MG63 (cell line): ENCODE measurements around the gene KRTAP3-1. TPM values are rescaled to one million over a fixed set of nuclear protein-coding genes. Genes with fewer than 3 reads are reported as not detected.

Experiments used
- DNase-seq: peaks from one replicate; pipeline ENCODE4 v3.0.0-alpha.2; 2020
- H3K27me3 ChIP-seq: fragments of 250-450 bp; sonication (Bioruptor Pico); 2 replicates; pipeline ENCODE4 v1.5.1; 2020; ENCODE audit warnings: mild to moderate bottlenecking, moderate library complexity
- H3K36me3 ChIP-seq: fragments of 250-450 bp; sonication (Bioruptor Pico); 2 replicates; pipeline ENCODE4 v1.5.1; 2020; ENCODE audit warnings: mild to moderate bottlenecking, moderate library complexity
- H3K4me3 ChIP-seq: fragments of 250-450 bp; sonication (Bioruptor Pico); 2 replicates; pipeline ENCODE4 v1.5.1; 2020; ENCODE audit warnings: mild to moderate bottlenecking, moderate library complexity
- H3K9me3 ChIP-seq: fragments of 250-450 bp; sonication (Bioruptor Pico); 2 replicates; pipeline ENCODE4 v1.5.1; 2020; ENCODE audit warnings: mild to moderate bottlenecking, moderate library complexity
- total RNA-seq: library from RNA; depleted of rRNA; stranded (reverse); fragments of >200 nt; shearing (Covaris generic); gene quantifications from 2 replicates; pipeline ENCODE4 v1.2.3, GENCODE V29; 2014; ENCODE audit warnings: low replicate concordance

Gene KRTAP3-1
- total RNA-seq, 1 experiment from 2014 or later = not detected

DNA sequence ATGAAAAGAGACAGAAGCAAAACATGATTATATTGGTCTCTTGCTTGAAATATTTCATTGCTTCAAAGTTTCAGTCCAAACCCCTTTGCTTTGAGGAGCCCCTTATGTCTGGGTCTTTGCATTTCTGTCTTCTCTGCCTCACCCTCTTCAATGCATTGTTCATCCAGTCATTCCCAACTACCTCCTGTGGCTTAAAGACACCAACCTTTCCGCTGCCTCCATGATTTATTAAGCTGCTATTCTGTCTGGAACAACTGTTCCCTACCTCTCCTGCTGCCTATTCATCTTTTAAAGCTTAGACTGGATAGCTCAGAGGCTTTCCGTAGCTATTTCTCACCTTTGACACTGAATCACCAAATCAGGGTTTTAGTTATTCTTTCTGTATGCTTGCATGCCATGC, 11.6 kb downstream of the KRTAP3-1 start:
- H3K36me3 ChIP-seq = no peaks in the 10 kb centered on the region
- no peaks in the 10 kb centered on the region for H3K9me3 ChIP-seq
- no peak overlapping the region for H3K4me3 ChIP-seq
- DNase-seq = no peak
- no peaks in the 10 kb centered on the region for H3K27me3 ChIP-seq

DNA sequence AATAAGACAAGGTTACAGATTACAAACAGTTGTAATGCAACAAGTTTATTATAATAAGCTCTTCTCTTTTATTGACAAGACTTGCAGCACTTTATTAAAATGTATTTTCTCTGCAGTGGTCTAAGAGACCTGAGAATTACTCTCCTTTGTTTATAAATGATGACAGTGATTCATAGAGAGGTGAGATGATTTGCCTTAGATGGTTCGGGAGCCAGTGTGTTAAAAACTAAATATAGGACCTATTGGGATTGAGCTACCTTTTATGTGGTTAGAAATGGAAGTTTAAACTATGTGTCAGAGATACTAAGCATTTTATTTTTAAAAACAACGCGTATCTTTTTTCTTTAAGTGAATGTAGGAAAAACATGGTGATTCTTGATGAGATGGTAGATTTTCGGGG, 12.1 kb downstream of the KRTAP3-1 start:
- DNase-seq = no peak
- H3K4me3 ChIP-seq = no peak overlapping the region
- no peaks in the 10 kb centered on the region for H3K9me3 ChIP-seq
- H3K27me3 ChIP-seq = no peaks in the 10 kb centered on the region
- H3K36me3 ChIP-seq = no peaks in the 10 kb centered on the region

DNA sequence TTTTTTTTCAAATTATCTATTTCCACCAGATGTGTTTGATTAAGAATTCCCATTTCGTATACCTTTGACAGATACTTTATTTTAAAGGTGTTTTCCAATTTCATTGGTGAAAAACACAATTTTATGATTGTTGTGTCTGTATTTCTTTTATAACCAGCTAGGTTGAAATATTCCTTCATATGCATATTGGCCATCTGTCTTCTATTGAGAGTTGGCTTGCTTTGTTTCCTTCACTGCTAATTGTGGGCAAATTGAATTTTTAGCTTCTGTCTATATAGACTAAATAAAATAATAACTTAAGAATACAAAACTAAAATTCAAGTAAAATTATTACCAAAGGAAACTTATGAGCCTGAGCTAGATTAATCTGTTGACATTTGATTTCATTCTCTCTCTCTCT, 13.8 kb downstream of the KRTAP3-1 start:
- Histone ChIP-seq H3K9me3 (no peaks in the 10 kb centered on the region; the same call in 1 of the 2 replicates), H3K27me3 (no peaks in the 10 kb centered on the region), H3K4me3 (no peak overlapping the region), H3K36me3 (no peaks in the 10 kb centered on the region)
- no peak for DNase-seq

DNA sequence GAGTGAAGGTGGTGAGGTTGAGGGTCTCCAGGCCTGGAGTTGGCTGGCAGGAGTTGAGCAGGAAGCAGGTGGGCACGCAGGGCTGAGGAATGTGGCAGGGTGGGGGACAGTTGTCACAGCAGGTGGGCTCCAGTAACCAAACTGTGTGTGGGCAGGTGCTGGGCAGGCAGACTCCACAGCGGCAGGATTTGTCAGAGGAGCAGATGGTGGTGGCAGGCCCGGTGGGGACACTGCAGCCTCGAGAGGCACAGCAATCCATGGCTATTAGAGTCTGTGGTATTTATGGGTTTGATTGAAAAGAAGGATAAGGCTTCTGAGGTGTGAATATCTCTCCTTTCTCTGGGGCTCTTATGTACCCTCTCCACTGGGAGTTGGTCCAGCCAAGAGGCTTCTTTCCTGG, 15.1 kb downstream of the KRTAP3-1 start, which contains the start of gene KRTAP3-3:
KRTAP3-3 (minus strand) TSS at position 326 of the 400 bp plus-strand sequence; CDS start at position 259, 67 bp downstream.
- H3K27me3 ChIP-seq = no peaks in the 10 kb centered on the region
- no peak for DNase-seq
- no peaks in the 10 kb centered on the region; the same call in 1 of the 2 replicates for H3K9me3 ChIP-seq
- H3K36me3 ChIP-seq = no peaks in the 10 kb centered on the region
- no peak within 1 kb of the TSS for H3K4me3 ChIP-seq

DNA sequence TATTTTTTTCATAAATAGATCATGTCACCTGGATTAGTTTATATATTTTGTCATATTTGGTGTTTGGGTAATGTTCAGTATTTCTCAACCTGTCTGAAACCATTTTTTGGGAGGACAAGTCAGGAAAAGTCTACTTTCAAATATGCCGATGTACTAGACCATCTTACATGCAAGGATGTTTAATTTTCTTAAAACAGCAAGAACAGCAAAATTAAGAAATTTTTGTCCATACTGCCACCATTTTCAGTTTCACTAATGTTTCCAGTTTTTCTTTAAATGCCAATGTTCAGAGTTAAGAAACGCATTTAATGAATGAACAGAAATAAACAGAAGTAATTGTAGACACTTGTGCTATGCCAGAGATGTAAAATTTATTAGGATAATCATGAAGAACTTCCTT, 15.8 kb downstream of the KRTAP3-1 start:
- Histone ChIP-seq H3K36me3 (no peaks in the 10 kb centered on the region), H3K27me3 (no peaks in the 10 kb centered on the region), H3K4me3 (no peak overlapping the region), H3K9me3 (no peaks in the 10 kb centered on the region; the same call in 1 of the 2 replicates)
- no peak for DNase-seq

DNA sequence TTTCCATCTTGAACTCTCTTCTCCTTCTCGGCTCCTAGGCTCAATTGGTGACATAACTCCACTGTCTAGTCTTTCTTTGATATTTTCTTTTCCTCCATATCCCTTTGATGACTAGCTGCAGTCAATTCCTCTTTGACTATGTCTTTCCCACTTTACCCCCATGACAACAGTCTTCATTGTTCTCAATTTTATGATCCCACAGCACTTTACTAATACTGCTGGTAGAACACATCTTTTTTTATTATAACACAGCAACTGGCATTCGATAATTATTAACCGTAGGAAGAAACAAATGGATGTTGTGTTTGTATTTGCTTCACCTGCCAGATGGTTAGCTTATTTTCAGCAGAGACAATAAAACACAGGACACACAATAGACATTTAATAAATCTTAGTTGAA, 16.3 kb downstream of the KRTAP3-1 start:
- DNase-seq = no peak
- H3K27me3 ChIP-seq = no peaks in the 10 kb centered on the region
- H3K36me3 ChIP-seq = no peaks in the 10 kb centered on the region
- H3K4me3 ChIP-seq = no peak overlapping the region
- H3K9me3 ChIP-seq = no peaks in the 10 kb centered on the region; the same call in 1 of the 2 replicates

DNA sequence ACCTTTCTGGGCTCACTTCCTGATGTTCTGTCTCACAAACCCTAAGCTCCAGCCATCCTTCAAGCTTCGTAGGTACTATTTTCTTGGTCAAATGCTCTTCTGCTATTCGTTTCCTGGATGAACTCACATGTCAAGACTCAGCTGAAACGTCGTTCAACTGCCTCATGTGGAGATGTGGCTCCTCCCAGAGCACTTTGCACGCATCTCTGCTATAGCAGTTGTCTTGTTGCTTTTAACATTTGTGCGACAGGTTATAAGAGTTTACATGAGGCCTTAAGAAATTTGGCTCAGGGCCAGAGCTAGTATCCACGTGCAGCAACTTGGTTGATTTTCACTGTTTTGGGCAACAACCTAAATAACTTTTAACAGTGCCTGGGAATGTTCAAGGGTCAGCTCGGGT, 22.0 kb downstream of the KRTAP3-1 start:
- no peak for DNase-seq
- Histone ChIP-seq H3K27me3 (no peaks in the 10 kb centered on the region), H3K4me3 (no peak overlapping the region), H3K9me3 (no peaks in the 10 kb centered on the region; the same call in 1 of the 2 replicates), H3K36me3 (no peaks in the 10 kb centered on the region)

DNA sequence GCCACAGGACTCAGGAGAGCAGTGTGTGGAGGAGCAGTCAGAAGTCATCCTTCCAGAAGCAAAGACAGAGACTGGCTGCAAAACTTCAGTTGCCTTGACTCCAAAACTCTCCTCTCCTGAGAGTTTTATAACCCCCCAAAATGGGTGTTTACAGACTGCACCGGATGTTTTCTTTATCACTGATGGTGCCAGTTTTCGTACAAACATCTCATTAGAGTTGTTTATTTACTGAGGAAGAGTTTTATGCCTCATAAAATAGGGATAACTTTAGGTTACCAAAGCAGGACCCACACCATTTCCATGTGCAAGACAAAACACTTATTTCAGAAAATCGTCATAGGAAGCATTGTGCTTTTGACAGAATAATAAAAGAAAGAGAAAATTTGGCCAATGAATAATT, 24.7 kb downstream of the KRTAP3-1 start, which contains the start of gene KRT40:
KRT40 (minus strand) TSS at position 101 of the 400 bp plus-strand sequence; CDS start at position 48, 53 bp downstream.
- no peak for DNase-seq
- no peaks in the 10 kb centered on the region for H3K36me3 ChIP-seq
- no peaks in the 10 kb centered on the region for H3K9me3 ChIP-seq
- H3K27me3 ChIP-seq = no peaks in the 10 kb centered on the region
- H3K4me3 ChIP-seq = no peak within 1 kb of the TSS

DNA sequence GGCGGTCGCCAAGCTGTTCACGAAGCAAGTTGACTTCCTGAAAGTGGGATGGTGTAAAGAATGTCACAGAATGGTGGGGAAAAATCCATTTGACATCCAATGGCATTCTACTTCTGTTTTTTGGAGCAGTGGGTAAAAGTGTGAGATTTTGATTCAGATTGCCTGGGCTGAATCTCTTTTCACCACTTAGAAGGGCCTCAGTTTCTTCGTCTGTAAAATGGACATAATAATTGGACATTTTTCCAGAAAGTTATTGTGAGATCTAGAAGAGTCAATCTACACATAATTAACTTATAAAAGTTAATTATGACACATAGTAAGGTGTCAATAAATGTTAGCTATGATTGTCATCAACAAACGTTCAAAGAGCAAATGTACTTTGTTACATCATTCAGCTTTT, 27.8 kb downstream of the KRTAP3-1 start:
- H3K27me3 ChIP-seq = no peaks in the 10 kb centered on the region
- no peak for DNase-seq
- no peak overlapping the region for H3K4me3 ChIP-seq
- no peaks in the 10 kb centered on the region for H3K36me3 ChIP-seq
- H3K9me3 ChIP-seq = no peaks in the 10 kb centered on the region

DNA sequence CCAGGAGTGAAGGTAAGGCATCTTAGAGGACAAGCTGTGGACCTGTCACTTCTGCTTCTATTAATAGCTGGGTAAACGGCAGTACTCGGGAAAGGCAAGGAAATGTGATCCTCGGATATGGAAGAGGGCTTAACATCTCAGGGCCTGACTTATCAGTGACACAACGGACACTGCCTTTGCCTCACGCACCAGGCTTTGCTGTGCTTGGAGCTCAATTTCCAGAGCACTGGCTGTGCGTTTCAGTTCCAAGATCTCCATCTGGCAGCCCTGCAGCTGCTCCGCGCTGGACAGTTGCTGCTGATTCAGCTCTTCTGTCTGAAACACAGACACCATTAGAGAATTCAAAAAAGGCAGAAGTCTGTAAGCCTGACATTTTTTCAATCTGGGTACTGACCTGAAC, 28.3 kb downstream of the KRTAP3-1 start:
- H3K4me3 ChIP-seq = no peak overlapping the region
- H3K36me3 ChIP-seq = no peaks in the 10 kb centered on the region
- H3K9me3 ChIP-seq = no peaks in the 10 kb centered on the region
- no peak for DNase-seq
- H3K27me3 ChIP-seq = no peaks in the 10 kb centered on the region

DNA sequence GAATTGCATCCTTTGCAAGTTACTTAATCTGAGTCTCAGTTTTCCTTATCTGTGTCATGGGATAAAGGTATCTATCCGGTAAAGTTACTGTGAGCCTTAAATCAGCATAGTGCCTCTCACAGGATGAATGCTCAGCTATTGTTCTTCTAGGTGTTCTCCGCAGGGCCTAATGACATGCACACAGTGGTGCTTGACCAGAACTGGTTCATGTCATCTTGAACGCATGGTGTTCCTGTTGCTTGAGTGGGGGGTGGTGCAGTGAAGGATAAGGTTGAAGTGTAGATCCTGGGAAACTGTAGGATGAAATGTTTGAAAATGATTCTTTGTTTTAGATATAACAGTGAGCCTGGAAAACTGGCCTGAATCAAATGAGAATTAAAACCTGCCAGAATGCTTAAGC, 28.8 kb downstream of the KRTAP3-1 start:
- H3K9me3 ChIP-seq = no peaks in the 10 kb centered on the region
- no peak overlapping the region for H3K4me3 ChIP-seq
- DNase-seq = no peak
- H3K36me3 ChIP-seq = no peaks in the 10 kb centered on the region
- no peaks in the 10 kb centered on the region for H3K27me3 ChIP-seq

DNA sequence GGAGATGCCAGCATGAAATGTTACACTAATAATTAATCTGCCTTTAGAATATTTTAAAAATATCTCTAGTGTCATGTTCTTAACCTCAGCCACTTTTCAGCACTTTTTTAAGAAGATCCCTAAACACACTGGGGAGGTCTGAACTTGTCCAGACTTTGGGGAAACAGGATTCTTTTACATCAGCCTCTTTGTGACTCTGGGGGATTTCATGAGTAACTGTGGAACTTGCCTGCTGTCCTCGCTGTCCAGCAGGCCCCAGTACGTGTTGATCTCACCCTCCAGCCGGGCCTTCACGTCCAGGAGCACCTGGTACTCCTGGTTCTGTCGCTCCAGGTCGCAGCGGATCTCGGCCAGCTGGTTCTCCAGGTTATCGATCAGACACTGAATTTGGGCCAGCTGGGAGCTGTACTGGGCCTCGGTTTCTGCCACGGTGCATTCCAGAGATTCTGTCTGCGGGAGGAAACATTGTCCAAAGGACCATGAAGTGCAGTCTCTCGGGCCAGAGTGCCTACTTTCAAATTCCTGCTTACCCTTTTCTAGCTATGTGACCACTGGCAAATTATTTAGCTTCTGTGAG, 30.3 kb downstream of the KRTAP3-1 start:
- Histone ChIP-seq H3K36me3 (no peaks in the 10 kb centered on the region), H3K9me3 (no peaks in the 10 kb centered on the region), H3K27me3 (no peaks in the 10 kb centered on the region), H3K4me3 (no peak overlapping the region)
- no peak for DNase-seq

DNA sequence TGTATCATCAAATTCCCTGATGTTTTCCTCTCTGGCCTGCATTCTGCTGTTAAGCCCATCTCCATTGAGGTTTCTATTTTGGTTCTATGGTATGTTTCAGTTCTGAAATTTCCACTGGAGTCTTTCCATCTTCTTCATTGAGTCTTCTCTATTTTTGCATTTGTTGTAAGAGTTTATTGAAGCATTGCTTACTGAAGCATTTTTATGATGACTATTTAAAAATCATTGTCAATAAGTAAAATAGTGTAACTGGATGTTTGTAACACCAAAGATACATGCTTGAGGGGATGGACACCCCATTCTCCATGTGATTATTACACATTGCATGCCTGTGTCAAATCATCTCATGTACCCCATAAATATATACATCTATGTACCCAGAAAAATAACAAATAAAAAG, 33.4 kb downstream of the KRTAP3-1 start:
- no peaks in the 10 kb centered on the region for H3K27me3 ChIP-seq

DNA sequence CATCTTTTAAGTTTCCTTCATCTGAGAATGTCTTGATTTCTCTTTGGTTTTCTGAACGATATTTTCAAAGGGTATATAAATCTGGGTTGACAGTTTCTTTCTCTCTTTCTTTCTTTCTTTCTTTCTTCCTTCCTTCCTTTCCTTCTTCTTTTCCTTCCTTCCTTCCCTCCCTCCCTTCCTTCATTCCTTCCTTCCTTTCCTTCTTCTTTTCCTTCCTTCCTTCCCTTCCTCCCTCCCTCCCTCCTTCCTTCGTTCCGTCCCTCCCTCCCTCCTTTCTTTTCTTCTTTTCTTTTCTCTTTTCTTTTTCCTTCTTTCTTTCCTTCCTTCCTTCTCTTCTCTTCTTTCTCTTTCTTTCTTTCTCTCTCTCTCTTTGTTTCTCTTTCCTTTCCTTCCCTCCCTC, 34.6 kb downstream of the KRTAP3-1 start:
- 0 out of 2 replicates have a peak, but pooled peaks cover 2% of the 10 kb centered on the region for H3K9me3 ChIP-seq
- no peak for DNase-seq
- no peaks in the 10 kb centered on the region for H3K27me3 ChIP-seq
- no peaks in the 10 kb centered on the region for H3K36me3 ChIP-seq
- no peak overlapping the region for H3K4me3 ChIP-seq

More for the DNA sequence above, 33.4 kb downstream of the KRTAP3-1 start:
- H3K9me3 ChIP-seq = no peaks in the 10 kb centered on the region
- H3K36me3 ChIP-seq = no peaks in the 10 kb centered on the region
- no peak overlapping the region for H3K4me3 ChIP-seq
- no peak for DNase-seq

DNA sequence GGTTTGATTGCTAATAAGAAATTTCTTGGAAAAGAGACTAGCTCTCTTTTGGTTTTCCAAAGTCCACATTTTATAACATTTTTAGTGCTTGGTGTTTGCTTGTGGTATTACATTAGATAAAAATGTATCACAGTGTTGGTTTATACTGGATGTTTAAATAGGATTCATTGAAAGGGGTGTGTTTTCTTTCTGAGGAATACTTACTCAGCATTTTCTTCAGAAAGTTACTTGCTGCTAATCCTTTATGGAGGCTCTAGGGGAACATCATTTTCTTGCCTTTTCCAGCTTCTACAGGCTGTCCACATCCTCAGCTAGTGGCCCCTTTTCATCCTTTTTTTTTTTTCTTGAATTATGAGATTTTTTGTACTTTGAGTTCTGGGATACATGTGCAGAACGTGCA, 41.3 kb downstream of the KRTAP3-1 start:
- no peak overlapping the region for H3K4me3 ChIP-seq
- H3K27me3 ChIP-seq = no peaks in the 10 kb centered on the region
- no peaks in the 10 kb centered on the region for H3K36me3 ChIP-seq
- peaks cover 9% of the 10 kb centered on the region; the same call in 1 of the 2 replicates for H3K9me3 ChIP-seq
- DNase-seq = no peak

DNA sequence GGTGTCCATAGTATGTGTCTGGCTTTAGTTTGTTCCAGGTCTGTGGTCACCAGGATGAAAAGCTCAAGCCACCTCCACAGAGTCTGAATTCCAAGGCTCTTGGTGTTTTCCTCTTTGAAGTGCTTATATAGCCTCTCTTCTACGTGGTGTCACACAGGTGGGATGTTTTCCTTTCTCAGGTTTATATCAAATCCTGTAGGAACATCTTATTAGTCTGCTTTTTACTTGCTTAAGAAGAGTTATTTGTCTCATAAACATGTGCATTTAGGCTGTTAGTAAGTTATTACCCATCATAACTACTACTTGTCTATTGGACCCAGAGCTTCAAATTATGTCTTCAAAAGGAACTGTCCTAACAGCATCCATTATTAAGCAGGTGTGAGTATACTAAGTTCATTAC, 42.1 kb downstream of the KRTAP3-1 start, which contains the start of gene KRT39:
KRT39 (minus strand) TSS at position 101 of the 400 bp plus-strand sequence; CDS start at position 9, 92 bp downstream.
- no peak for DNase-seq
- Histone ChIP-seq H3K36me3 (no peaks in the 10 kb centered on the region), H3K4me3 (no peak within 1 kb of the TSS), H3K9me3 (peaks cover 9% of the 10 kb centered on the region; the same call in 1 of the 2 replicates), H3K27me3 (no peaks in the 10 kb centered on the region)

DNA sequence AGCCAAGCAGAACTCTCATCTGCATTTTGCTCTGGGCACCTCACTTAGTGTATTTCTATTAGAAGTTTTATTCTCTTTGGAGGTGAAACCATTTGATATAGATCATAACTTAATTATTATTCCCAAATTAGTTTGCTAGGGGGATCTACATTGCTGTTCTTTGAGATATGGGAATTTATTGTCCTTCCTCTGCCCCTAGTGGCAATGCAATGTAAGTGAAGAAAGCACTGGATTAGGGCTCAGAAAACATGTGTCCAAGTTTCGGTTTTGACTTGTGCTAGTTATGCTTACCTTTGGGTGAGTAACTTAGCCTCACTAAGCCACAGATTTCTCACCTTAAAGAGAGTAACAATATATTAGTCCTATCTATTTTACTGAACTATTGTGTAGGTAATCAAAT, 45.1 kb downstream of the KRTAP3-1 start:
- no peak for DNase-seq
- H3K36me3 ChIP-seq = no peaks in the 10 kb centered on the region
- H3K9me3 ChIP-seq = peaks cover 7% of the 10 kb centered on the region; the same call in 1 of the 2 replicates
- no peaks in the 10 kb centered on the region for H3K27me3 ChIP-seq
- H3K4me3 ChIP-seq = no peak overlapping the region

DNA sequence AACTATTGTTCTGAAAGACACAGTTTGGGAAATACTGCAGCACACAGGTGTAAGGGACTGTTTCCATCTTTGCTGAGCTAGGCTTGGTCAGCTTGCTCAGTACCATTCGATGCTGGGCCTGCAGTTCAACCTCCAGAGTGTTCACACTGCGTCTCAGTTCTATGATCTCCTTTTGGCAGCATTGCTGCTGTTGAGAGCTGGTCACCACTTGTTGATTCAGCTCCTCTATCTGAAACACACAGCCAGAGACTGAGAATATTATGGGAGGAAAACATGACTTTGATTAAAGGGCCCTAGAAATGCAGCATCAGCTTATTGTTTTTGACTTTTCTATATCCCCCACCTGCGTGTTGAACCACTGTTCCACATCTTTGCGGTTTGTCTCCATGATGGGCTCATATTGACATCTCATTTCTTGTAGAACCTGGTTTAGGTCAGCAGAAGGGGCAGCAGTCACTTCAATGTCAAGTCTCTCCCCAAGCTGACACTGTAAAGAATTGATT, 46.8 kb downstream of the KRTAP3-1 start:
- no peak for DNase-seq

More for the DNA sequence above, 46.8 kb downstream of the KRTAP3-1 start:
- no peaks in the 10 kb centered on the region for H3K36me3 ChIP-seq
- H3K4me3 ChIP-seq = no peak overlapping the region
- H3K9me3 ChIP-seq = peaks cover 7% of the 10 kb centered on the region; the same call in 1 of the 2 replicates
- no peaks in the 10 kb centered on the region for H3K27me3 ChIP-seq
